DND-41 (cell line): ENCODE results near the gene INPP5A.

Experiments
- EZH2 ChIP-seq: IDR thresholded peaks from 3 replicates; pipeline ENCODE4 v1.6.1; 2012; ENCODE audit warnings: borderline replicate concordance, low read depth, mild to moderate bottlenecking, moderate library complexity, low read length, inconsistent platforms; ENCODE audit not compliant: severe bottlenecking
- TF ChIP-seq, protein P1 (sequence below): IDR thresholded peaks from 2 replicates; pipeline ENCODE4 v1.5.1; 2012; ENCODE audit warnings: borderline replicate concordance, low read length, moderate library complexity, mild to moderate bottlenecking; ENCODE audit not compliant: poor library complexity, severe bottlenecking; ENCODE audit errors: extremely low read depth

GRCh38 chr10:132576671-132577349 is 39.2 kb downstream of the INPP5A start:
- TF ChIP-seq, protein P1, sequence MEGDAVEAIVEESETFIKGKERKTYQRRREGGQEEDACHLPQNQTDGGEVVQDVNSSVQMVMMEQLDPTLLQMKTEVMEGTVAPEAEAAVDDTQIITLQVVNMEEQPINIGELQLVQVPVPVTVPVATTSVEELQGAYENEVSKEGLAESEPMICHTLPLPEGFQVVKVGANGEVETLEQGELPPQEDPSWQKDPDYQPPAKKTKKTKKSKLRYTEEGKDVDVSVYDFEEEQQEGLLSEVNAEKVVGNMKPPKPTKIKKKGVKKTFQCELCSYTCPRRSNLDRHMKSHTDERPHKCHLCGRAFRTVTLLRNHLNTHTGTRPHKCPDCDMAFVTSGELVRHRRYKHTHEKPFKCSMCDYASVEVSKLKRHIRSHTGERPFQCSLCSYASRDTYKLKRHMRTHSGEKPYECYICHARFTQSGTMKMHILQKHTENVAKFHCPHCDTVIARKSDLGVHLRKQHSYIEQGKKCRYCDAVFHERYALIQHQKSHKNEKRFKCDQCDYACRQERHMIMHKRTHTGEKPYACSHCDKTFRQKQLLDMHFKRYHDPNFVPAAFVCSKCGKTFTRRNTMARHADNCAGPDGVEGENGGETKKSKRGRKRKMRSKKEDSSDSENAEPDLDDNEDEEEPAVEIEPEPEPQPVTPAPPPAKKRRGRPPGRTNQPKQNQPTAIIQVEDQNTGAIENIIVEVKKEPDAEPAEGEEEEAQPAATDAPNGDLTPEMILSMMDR, result no peak
- no peak for TF ChIP-seq EZH2
